ENCODE measurements around the gene PPTC7. TPM values are rescaled to one million over a fixed set of nuclear protein-coding genes. Genes with fewer than 3 reads are reported as not detected.

Gene PPTC7
- total and polyA plus RNA-seq, 2 of the 4 experiments (the other 2 are of a cell fraction), result 4.1 to 6.8 TPM

- no peak overlapping the region for H4K8ac ChIP-seq (ENCODE audit: low read depth in 2 of 2, low read length in 2 of 2)
- ATAC-seq (ENCODE audit: low read depth) (no peak; the same call in 1 of the 2 replicates), DNase-seq (no peak)
- H3K23ac ChIP-seq (ENCODE audit: low read depth, low read length), result no peak overlapping the region
- no peaks in the 10 kb centered on the region for H3K27me3 ChIP-seq (ENCODE audit: control insufficient read depth, insufficient read depth, low read length)
- H2BK15ac ChIP-seq (ENCODE audit: low read depth, low read length), result no peak overlapping the region
- no peak overlapping the region for H2BK5ac ChIP-seq (ENCODE audit: low read depth, low read length, poor library complexity, severe bottlenecking)
- H3K36me3 ChIP-seq (ENCODE audit: control insufficient read depth, insufficient read depth, low read length), result no peaks in the 10 kb centered on the region
- H4K5ac ChIP-seq (ENCODE audit: low read depth, low read length), result no peak overlapping the region
- no peak overlapping the region for H2AK5ac ChIP-seq (ENCODE audit: low read depth, low read length)
- H3K79me1 ChIP-seq (ENCODE audit: low read depth in 1 of 2, low read length in 2 of 2), result no peaks in the 10 kb centered on the region
- no peaks in the 10 kb centered on the region for H4K20me1 ChIP-seq (ENCODE audit: insufficient read depth, low read length)
- no peaks in the 10 kb centered on the region for H3K9me3 ChIP-seq (ENCODE audit: control insufficient read depth, insufficient read depth, low read length)
- no peak overlapping the region for H4K91ac ChIP-seq (ENCODE audit: insufficient read depth, low read depth, low read length)
- H3K18ac ChIP-seq (ENCODE audit: low read depth, low read length), result no peak overlapping the region
- ChIA-PET POLR2A (ENCODE audit: unreplicated experiment) (no interaction called here), CTCF (no interaction called here)
- H2BK120ac ChIP-seq (ENCODE audit: low read depth, low read length), result no peak overlapping the region
- H2AFZ ChIP-seq (replicated peaks; ENCODE audit: low read length, poor library complexity), result no peak overlapping the region
- intact Hi-C loops (cut with micrococcal nuclease), result no loop called here
- H3K4me1 ChIP-seq (ENCODE audit: control insufficient read depth, insufficient read depth, low read length), result 0 out of 2 replicates have a peak, but pooled peaks cover 4% of the 10 kb centered on the region
- no peak overlapping the region for H3K4me3 ChIP-seq (ENCODE audit: insufficient read depth, low read depth, low read length)
- in situ Hi-C loops (cut with MboI; ENCODE audit: low sequenced_read_pairs), result no loop called here
- H3K14ac ChIP-seq (replicated peaks; ENCODE audit: low read depth, low read length), result no peak overlapping the region
- H2AK9ac ChIP-seq (replicated peaks; ENCODE audit: low read depth, low read length, poor library complexity), result no peak overlapping the region
- dilution Hi-C loops (cut with HindIII; ENCODE audit: low sequenced_read_pairs, unreplicated experiment), result no loop called here
- no peaks in the 10 kb centered on the region for H3K9me1 ChIP-seq (ENCODE audit: insufficient read depth, low read length)
- TF ChIP-seq RFX5 (IDR thresholded peaks at IDR 0.05; ENCODE audit: low read depth, low read length), result no peak
- TF ChIP-seq CTCF (conservative IDR thresholded peaks at IDR 0.05; ENCODE audit: low read depth, low read length), result no peak
- TF ChIP-seq BHLHE40 (IDR thresholded peaks at IDR 0.05; ENCODE audit: low read depth, low read length), result no peak
- no peak for TF ChIP-seq CHD1 (IDR thresholded peaks at IDR 0.05; ENCODE audit: low read depth, low read length)
- TF ChIP-seq MAFK (IDR thresholded peaks at IDR 0.05; ENCODE audit: low read depth, low read length), result no peak
- TF ChIP-seq USF2 (IDR thresholded peaks at IDR 0.05; ENCODE audit: low read depth, low read length), result no peak
- no peak for TF ChIP-seq SMC3 (IDR thresholded peaks at IDR 0.05; ENCODE audit: low read depth, low read length)
- no peak for TF ChIP-seq NFE2L2 (IDR thresholded peaks at IDR 0.05; ENCODE audit: low read depth, low read length)
- TF ChIP-seq FOS (IDR thresholded peaks at IDR 0.05; ENCODE audit: low read depth, low read length), result no peak
- WGBS, 2 experiments (ENCODE audit: extremely low coverage in 2 of 2, insufficient read length in 1 of 2), result 50% methylated on average over 1 of the region's 7 CpGs; no CpG with 5 or more reads in 1 of the 2 experiments
- H3K4ac ChIP-seq (ENCODE audit: low read depth, low read length), result no peak overlapping the region
- H3K9ac ChIP-seq (ENCODE audit: low read depth, low read length), result no peak overlapping the region
- H2BK20ac ChIP-seq (ENCODE audit: low read depth, low read length), result no peak overlapping the region
- H3K27ac ChIP-seq (ENCODE audit: insufficient read depth, low read length), result no peak overlapping the region
- no peak overlapping the region for H3K4me2 ChIP-seq (ENCODE audit: low read depth, low read length)
- no peak overlapping the region for H3K56ac ChIP-seq (ENCODE audit: extremely low read depth, insufficient read depth, low read length)
- no TSS peak for BruUV-seq (replicated peaks)
These were observed 8.4 kb upstream of the PPTC7 start for GRCh38 chr12:110591451-110592051.
